Endothelial cell of coronary artery (primary cell): ENCODE data around the gene MRPS12. TPM values are rescaled to one million over a fixed set of nuclear protein-coding genes. Genes with fewer than 3 reads are reported as not detected.

Source experiments
- total RNA-seq: library from RNA; depleted of rRNA; stranded (reverse); fragments of >200 nt; gene quantifications from 2 replicates; pipeline ENCODE4 v1.2.3, GENCODE V29; 2014

The MRPS12 gene
- total RNA-seq: 36.9 and 48.1 TPM in 2 replicates

GRCh38 chr19:38930776-38931520, at the start of gene MRPS12:
Gene MRPS12, plus strand, starts transcription at chr19:38930944. Its CDS starts 351 bp downstream, at chr19:38931295.

GRCh38 chr19:38899447-38900201, 31.1 kb upstream of the MRPS12 start, which contains the start of the genes NFKBIB and SIRT2:
Gene NFKBIB, plus strand, starts transcription at chr19:38899969. Its CDS starts 64 bp downstream, at chr19:38900033.
Gene SIRT2, minus strand, starts transcription at chr19:38899618. Its CDS starts 97 bp downstream, at chr19:38899521.

GRCh38 chr19:38929929-38930775, 592 bp upstream of the MRPS12 start, which contains the start of gene SARS2:
Gene SARS2, minus strand, starts transcription at chr19:38930763. Its CDS starts 27 bp downstream, at chr19:38930736.

GRCh38 chr19:38975214-38975860, 44.6 kb downstream of the MRPS12 start, which contains the start of gene FBXO17:
Gene FBXO17, minus strand, starts transcription at chr19:38975742. Its CDS starts 25,423 bp downstream, at chr19:38950319.

Other genes with a start within 250 kb of the MRPS12 start
- gene CAPN12, start 186.5 kb upstream of the MRPS12 start, total RNA-seq: not detected in 2 replicates
- not detected in 2 replicates for gene LGALS7, start 157.4 kb upstream of the MRPS12 start, total RNA-seq
- not detected in 2 replicates for gene LGALS7B, start 141.7 kb upstream of the MRPS12 start, total RNA-seq
- 0.09 TPM in 1 of 2 replicates, not detected in the other for gene LGALS4, start 118.0 kb upstream of the MRPS12 start, total RNA-seq
- 19.3 and 36.8 TPM in 2 replicates for gene ECH1, start 99.2 kb upstream of the MRPS12 start, total RNA-seq
- 239 and 308 TPM in 2 replicates for gene HNRNPL, start 81.0 kb upstream of the MRPS12 start, total RNA-seq
- gene RINL, start 52.7 kb upstream of the MRPS12 start, total RNA-seq: 3.2 and 4.2 TPM in 2 replicates
- gene SIRT2, start 31.3 kb upstream of the MRPS12 start, total RNA-seq: 43.9 and 44.0 TPM in 2 replicates
- gene NFKBIB, start 31.0 kb upstream of the MRPS12 start, total RNA-seq: 10.9 and 14.0 TPM in 2 replicates
- not detected in 2 replicates for gene CCER2, start 18.8 kb upstream of the MRPS12 start, total RNA-seq
- gene SARS2, start 181 bp upstream of the MRPS12 start, total RNA-seq: 13.9 and 15.0 TPM in 2 replicates
- 14.8 and 17.7 TPM in 2 replicates for gene FBXO17, start 44.8 kb downstream of the MRPS12 start, total RNA-seq
- 0.54 and 0.94 TPM in 2 replicates for gene FBXO27, start 101.6 kb downstream of the MRPS12 start, total RNA-seq
- not detected in 2 replicates for gene ACP7, start 153.4 kb downstream of the MRPS12 start, total RNA-seq
- gene PAK4, start 194.8 kb downstream of the MRPS12 start, total RNA-seq: 7.0 and 9.9 TPM in 2 replicates